Dermis microvascular lymphatic vessel endothelial cell (primary cell): Measurements from ENCODE around the gene LIN54. TPM values are rescaled to one million over a fixed set of nuclear protein-coding genes. Genes with fewer than 3 reads are reported as not detected.
A peak's percentile ranks its signal among the peaks of the same experiment; 100 is the strongest.
"Not testable (repeated sequence)": the region's sequence is repeated elsewhere in the genome, so short reads cannot be mapped to it uniquely, and the experiment has no call there.

Source experiments
- DNase-seq, 2 donors: peaks; one replicate each; pipeline versions ENCODE4 v3.0.0 to v3.0.0-alpha.2; 2010; ENCODE audit warnings: low read depth in 2 of 2
- total RNA-seq: library from RNA; depleted of rRNA; stranded (reverse); fragments of >200 nt; gene quantifications from 2 replicates; pipeline ENCODE4 v1.2.1, GENCODE V29; 2014

LIN54 gene
- total RNA-seq, 1 donor from 2014 or later = 9.1 TPM

DNA sequence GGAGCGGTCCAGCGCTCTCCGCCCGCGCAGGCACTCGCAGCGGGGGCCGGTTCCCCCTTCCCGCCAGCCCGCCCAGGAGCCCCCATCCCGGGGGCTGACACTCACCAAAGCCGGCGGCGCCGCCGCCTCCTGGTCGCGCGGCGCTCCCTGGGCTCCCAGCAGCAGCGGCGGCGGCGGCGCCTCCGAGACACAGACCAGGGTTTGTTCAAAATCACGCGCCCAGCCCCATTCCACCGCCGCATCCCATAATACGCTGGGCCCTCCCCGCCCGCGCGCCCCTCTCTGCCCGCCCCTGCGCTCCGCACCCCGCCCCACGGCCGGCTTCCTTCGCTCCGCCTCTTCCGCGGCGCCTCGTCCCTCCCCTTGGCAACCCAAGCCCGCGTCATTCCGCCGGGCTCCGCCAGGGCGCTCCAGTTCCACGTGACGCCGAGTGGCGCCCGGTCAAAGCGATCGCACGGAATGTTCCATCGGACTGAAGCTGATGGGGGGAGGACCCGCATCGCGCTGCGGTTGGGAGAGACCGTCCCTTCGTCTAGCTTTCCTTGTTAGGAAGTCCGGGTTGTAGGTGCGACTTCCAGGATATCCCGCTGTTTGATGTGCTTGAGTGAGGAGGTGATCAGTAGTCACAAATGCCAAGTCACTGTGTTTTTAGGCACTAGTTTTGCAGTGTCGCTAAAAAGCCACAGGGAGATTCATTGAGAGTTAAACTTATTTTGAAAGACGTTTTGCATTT, 2.2 kb upstream of the LIN54 start:
- peak; percentile 97 to 99 for DNase-seq

DNA sequence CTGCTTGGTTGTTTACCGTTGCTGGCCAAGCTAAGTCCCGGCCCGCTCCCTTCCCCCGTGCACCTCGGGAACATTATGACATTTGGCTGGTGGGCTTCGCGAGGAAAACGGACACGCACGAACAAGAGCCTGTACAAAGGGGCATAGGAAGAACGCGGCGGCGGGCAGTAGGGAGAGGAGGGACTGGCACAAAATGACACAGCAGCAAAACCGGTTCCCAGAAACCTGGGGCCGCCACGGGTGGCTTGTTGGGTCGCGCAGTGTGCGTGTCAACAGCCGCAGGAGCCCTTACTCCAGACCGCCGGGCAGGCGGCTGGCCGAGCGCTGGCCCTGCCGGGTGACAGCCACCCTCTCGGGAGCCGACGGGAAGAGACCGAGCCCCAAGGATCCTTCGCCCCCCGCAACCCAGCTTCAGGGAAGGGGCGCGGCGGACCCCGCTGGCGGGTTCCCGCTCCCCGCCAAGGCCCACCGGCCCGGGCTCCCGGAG, 1.6 kb upstream of the LIN54 start:
- DNase-seq = peak in 1 of 2 donors; percentile 44

DNA sequence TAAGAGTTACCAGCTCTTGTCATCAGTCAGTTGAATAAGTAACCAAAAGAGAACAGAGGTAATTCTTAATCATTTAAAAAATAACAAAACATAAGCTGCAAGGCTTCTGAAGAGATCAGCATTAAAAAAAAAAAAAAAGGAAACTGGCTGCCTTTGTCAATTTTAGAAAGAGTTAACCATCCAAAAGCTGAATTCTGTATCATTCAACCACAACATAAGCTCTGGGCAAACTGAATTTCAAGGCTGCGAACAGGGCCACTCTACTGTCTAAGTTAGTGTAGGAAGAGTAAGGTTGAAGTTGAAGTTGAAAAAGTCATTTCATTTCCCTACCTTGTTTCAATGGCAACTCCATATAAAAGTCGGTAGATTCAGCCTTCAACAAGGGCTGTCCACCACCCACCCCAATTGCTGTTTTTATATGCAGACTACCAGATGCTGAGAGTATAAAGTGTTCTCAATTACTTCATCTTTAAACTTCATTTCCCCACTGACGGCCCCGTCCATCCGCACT, 1.1 kb upstream of the LIN54 start:
- DNase-seq = no peak

DNA sequence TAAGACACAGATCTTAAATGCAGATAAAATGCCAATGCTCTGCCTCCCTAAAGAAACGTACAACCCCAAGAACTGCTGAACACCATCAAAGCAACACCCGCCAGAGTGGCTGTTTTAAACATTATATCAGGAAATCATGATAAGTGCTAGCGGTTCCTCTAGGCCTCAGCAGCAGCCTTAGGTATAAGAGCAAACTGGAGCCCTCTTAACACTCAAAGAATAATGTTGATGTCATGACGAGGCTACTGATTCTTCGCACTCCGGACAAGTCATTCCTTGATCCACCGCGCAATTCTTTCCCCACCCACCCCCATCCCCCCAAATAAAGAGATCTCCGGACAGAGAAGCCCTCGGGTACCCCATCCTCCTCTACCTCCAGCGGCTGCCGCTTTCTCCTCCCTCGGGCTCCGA, 507 bp downstream of the LIN54 start:
- peak in 1 of 2 donors; percentile 43 for DNase-seq

DNA sequence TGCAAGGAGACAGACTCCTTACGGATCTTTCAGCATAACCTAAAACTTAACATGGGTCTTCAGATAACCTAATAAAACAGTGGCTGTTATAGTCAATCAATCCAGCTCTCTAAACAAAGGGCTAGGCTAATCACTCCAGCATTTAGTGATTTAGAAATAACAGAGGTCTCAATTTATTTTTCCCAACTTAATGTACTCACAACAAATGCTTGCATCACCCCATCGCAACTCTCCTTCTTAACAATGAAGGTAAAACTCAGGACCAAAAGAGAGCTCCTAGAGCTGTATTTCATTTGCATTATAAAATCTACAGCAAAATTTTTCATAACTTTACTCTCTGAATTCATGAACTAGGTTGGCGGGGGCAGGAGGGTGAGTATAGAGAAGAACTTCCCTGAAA, 1.1 kb downstream of the LIN54 start:
- DNase-seq = no peak

DNA sequence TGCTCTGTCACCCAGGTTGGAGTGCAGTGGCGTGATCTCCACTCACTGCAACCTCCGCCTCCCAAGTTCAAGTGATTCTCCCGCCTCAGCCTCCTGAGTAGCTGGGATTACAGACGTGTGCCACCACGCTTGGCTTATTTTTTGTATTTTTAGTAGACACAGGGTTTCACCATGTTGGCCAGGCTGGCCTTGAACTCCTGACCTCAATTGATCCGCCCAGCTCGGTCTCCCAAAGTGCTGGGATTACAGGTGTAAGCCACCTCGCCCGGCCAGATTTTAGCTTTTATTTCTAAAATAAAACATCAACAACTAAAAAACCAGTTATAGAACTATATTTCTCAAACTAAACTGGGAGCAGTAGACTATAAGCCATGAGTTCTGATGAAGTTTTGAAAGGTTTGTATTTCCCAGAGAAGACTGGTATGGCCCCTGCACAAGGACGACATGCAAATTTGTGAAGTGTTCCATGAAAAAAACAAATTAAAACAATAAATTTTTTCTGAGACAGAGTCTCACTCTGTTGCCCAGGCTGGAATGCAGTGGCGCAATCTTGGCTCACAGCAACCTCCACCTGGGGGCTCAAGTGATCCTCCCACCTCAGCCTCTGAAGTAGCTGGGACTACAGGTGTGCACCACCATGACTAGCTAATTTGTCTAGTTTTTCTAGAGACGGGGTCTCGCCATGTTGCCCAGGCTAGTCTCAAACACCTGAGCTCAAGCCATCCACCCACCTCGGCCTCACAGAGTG, 7.4 kb downstream of the LIN54 start:
- DNase-seq = not testable (repeated sequence)

DNA sequence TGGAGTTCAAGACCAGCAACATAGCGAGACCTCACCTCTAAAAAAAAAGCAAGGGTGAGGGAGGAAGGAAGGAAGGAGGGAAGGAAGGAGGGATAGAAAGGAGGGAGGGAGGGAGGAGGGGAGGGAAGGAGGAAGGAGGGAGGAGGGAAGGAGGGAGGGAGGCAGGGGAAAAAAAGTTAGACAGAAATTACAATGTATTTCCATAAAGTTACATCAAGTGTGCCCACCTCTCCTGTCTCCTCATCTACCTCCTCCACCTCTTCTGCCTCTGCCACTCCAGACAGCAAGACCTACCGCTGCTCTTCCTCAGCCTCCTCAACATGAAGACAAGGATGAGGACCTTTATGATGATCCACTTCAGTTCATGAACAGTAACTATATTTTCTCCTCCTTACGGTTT, 8.3 kb downstream of the LIN54 start:
- DNase-seq = no peak

DNA sequence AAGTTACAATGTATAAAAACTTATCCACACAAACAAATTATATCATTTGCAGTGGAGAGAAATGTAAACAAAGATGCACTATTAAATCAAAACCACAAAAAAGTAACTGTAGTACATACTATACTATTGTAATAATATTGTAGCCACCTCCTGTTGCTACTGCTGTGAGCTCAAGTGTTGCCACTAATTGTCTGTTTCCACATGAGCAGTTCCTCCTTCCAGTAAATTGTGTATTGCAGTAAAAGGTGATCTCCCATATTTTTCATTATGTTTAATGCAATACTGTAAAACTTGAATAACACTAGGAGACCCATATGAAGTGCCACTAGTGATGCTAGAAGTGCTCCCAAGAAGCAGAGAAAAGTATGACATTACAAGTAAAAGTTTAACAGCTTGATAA, 11.7 kb downstream of the LIN54 start:
- DNase-seq = no peak

DNA sequence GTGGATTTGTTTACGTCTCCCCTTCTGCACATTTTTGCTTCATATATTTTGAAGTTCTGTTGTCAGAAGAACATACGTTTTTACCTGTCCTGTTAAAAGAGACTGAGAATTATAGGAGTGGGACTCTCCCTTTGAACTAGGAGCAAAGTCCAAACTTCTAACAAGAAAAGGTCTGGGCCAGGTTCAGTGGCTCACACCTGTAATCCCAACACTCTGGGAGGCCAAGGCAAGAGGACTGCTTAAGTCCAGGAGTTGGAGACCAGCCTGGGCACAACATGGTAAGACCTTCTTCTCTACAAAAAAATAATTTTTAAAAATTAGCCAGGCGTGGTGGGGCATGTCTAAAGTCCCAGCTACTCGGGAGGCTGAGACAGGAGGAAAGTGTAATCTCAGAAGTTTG, 15.8 kb downstream of the LIN54 start:
- DNase-seq = no peak

DNA sequence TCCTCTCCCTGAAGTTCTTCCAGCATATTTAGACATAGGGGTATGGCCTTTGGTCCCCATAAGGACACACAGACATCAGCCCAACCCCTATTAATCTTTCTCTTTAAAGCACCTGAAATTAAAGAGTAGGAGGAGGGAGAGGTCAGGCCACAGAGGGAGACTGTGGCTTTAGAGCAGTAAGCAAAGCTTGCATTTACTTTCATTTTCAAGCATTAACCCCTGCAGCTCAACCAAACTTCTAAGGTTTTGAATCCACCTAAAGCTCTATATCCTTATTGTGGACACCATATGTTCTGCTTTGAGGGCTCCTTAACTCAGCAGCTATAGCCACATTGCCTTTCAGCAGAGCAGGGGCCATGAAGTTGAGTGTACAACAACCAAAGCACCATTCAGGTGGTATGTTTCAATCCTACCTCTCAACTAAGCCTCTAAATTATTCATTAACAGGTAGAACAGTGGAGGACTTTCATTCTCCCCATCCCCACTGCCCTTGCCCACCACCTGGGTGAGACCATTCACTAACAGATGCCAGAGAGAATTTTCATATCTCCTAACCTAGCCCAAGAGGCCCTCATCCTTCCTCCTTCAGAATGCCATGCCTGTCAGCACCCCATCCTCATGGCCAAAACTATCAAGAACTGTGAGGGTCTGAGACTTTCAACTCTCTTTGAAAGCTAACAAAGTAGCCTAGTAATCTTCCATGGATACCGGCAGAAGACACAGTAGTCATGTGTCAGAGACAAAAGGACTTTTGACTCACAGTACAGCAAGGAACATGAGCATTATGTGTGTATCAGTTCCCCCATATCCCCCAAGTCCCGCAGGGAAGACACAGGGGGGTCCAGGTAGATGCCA, 20.8 kb downstream of the LIN54 start:
- no peak for DNase-seq

DNA sequence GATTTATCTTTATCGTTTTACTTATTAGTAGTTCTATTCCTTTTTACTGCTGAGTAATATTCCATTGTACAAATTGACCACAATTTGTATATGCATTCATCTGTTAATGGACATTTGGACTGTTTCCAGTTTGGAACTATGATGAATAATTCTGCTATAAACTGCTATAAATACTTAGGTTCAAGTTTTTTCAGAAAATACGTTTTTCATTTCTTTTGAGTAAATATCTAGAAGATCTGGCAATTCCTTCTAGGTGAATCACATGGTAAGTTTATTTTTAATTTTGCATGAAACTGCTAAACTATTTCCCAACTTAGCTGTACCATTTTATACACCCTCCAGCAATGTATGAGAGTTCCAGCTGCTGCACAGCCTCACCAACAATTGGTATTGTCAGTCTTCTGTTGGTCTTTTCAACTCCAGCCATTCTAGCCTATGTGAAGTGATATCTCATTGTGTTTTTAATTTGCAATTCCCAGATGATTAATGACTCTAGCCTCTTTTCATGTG, 22.2 kb downstream of the LIN54 start:
- no peak for DNase-seq

DNA sequence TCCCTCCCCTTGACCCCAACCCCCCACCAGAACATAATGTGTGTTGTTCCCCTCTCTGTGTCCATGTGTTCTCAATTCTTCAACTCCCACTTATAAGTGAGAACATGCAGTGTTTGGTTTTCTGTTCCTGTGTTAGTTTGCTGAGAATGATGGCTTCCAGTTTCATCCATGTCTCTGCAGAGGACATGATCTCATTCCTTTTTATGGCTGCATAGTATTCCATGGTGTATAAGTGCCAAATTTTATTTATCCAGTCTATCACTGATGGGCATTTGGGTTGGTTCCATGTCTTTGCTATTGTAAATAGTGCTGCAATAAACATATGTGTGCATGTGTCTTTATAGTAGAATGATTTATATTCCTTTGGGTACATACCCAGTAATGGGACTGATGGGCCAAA, 23.1 kb downstream of the LIN54 start:
- DNase-seq = not testable (repeated sequence)

DNA sequence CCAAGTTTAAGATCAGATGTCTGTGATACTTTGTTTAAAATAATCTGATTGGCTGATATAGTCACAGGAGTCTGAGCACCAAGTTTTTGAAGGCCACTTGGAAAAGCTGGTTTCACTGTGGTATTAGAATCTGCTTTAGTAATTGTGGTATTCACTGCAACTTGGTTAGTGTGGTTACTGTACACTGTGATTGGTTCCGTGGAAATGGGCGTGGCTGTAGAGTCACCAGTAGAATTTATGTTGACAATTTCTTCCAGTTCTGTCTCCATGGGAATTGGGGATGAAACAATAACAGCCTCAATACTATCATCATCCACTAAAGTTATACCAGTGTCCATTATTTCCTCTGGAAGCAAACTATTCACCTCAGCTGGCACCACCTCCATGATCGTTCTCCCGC, 26.2 kb downstream of the LIN54 start:
- DNase-seq = peak; percentile 32 to 41

DNA sequence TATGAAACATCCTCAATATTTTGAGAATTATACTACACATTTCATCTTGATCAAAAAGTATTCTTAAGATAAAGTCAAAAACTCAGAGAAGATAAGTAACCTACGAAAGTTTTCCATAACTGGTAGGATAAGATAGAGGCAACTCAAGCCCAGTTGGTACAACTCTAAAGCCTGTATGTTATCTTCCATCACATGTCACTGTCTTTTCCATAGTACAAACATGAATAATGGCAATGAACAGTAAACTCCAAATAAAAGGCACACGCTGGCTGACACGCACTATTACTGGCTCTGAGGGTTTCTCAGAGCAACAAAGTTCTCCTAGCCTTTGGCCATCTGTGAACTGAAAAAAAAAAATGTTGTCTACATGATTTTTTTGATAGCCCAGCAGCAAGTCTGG, 27.2 kb downstream of the LIN54 start:
- DNase-seq = no peak

DNA sequence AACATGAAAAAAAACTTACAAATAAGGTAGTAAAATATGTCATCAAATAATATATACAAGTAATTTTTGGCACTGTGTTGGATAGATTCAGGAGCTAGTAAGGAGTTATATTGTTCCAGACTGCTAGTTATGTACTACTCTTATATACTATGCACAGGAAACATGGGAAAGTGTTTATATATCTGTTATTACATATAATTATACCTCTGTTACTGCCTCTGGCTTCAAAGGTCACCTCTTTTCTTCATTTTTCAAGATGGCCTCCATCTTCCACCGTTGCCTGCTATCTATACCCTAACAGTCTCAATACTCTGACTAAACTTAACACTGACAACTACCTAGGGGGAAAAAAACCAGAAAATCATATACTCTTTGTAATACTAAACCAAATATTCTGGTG, 29.5 kb downstream of the LIN54 start:
- DNase-seq = no peak

DNA sequence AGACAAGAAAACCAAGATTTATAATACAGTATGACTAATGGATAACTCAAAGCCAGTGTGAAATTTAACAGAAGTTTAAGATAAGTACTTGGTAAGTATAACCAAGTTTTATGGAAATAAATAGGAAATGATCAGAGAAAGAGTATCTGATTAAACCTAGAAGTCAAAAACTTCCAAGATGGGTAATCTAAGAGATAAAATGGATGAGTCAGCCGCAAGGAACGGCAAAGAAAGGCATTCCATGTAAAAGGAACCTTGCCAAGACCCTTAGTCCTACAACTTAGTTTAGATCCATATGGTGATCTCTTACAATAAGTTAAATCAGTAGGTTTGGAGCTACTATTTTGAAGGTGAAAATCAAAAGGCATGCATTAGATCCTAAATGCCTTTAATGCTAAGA, 34.8 kb downstream of the LIN54 start:
- no peak for DNase-seq

DNA sequence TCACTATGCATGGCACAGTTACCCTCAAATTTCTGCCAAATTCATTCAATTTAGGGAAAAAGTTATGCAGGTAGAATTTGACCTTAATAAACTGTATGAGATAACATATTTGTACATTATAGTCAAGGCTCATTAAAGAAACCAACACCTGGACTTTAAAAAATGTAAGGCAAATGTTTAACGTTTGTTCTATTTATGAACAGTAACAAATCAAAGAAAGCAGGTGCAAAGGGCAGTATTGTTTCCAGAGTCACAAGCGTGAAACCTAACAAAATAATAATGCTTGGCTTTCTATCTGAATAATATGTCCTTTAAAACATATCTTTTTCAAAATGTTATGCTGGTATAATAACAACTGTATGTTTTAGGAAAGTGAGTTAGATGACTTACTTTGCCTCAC, 41.2 kb downstream of the LIN54 start:
- DNase-seq = no peak

DNA sequence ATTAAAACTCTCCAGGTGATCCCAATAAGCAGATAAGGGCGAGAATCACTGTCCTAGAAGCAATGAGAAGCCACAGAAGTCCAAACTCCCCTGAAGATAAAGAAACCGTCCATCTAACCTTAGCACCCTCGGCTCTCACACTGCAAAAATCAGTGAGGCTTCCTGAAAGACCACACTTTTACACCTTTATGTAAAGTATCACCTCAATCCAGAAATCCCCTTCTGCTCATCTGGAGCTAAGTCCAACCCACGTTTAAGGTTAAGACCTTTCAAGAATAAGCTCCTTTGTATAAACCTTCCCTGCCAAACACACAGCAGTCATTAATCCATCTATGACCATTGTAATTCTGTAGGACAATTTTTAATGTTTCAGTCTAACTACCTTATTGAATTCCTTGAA, 41.7 kb downstream of the LIN54 start:
- DNase-seq = no peak

DNA sequence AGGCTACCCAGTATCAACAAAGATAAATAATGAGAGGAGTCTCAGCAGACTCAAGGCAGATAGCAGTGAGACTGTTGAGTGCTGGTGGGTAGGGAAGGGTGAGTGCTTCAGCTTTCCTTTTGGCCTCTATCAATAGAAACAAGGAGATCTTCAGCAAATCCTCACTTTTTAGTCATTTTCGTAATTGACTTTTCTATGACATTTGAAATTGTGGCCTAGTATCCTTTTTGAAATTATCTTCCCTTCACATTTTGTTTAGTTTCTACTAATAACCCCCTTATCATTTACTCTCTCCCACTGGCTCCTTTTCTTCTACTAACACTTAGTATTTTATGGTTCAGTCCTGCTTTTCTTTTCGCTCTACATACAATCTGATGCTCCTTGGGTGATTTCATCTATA, 44.9 kb downstream of the LIN54 start:
- DNase-seq = no peak

DNA sequence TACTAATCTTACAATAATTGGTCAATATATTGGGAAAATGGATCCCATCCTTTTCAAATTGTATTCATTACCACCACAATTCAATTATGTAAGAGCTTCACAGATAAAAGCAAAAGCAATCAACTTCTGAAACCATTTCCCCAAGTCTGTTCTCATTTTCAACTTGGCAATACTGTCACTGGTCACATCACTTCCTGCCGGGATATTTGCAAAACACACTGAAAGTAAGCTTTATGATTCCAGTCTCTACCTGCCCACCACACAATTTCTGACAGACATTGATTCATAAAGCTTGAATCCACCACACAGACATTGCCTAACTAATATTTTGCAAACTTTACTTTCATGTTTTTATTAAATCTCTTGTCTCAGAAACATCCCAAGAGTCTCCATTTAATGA, 53.6 kb downstream of the LIN54 start:
- peak; percentile 4 to 11 for DNase-seq

DNA sequence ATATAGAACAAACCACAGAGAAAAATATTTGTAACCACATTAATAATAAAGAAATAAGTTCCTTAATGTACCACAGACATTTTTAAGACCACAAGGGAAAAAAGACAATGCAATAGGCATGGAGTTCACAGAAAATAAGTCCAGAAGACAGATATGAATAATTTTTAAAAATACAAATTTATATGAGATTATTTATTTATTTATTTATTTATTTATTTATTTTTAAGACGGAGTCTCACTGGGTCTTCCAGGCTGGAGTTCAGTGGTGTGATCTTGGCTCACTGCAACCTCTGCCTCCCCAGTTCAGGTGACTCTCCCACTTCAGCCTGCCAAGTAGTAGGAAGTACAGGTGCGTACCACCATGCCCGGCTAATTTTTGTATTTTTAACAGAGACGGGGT, 56.4 kb downstream of the LIN54 start:
- DNase-seq = no peak

DNA sequence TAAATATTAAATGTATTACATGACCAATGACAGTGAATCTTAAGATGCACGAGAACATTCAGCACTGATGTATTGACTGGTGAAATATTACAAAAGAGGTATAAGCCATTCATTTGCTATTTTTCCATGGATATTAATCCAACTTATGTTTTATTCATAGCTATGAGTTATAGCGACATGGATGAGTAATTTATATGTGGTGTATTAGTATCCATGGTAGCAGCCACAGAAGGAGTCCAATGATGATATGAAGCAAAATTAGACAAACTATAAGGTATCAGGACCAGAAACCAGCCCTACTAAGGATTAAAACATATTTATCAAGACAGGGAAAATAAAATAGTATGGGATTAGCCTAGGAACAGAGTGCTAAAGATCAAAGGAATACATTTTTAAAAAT, 59.4 kb downstream of the LIN54 start:
- DNase-seq = no peak
